ENCODE results near the gene TIMELESS. TPM values are rescaled to one million over a fixed set of nuclear protein-coding genes. Genes with fewer than 3 reads are reported as not detected.
"Not testable (repeated sequence)": the region's sequence is repeated elsewhere in the genome, so short reads cannot be mapped to it uniquely, and the experiment has no call there.

TIMELESS gene
- polyA plus RNA-seq, 2 of the 4 experiments (the other 2 are of a cell fraction) = 17.6 to 60.1 TPM

DNA sequence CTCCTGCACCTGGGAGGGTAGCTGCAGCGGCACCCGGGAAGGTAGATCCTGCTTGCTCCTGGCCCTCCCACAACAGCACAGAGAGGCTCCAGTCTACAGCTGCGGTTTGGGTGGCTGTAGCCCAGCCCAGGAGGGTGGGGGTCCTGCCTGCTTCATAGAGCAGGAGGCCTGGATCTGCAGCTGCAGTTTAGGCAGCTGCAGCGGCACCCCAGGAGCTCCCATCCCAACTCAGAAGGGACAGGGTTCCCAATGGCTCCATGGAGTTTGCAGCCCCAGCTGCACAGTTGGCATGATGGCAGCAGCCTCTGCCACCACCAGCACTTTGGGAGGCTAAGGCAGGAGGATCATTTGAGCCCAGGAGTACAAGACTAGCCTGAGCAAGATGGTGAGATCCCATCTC lies 38.5 kb downstream of the TIMELESS start (continued):
- TF ChIP-seq HOXB13 (CRISPR knock-in tag; IDR thresholded peaks at IDR 0.05; ENCODE audit: low read depth) (no peak), RARB (CRISPR knock-in tag; IDR thresholded peaks at IDR 0.05) (no peak), ZC3H11A (IDR thresholded peaks at IDR 0.05) (no peak)

DNA sequence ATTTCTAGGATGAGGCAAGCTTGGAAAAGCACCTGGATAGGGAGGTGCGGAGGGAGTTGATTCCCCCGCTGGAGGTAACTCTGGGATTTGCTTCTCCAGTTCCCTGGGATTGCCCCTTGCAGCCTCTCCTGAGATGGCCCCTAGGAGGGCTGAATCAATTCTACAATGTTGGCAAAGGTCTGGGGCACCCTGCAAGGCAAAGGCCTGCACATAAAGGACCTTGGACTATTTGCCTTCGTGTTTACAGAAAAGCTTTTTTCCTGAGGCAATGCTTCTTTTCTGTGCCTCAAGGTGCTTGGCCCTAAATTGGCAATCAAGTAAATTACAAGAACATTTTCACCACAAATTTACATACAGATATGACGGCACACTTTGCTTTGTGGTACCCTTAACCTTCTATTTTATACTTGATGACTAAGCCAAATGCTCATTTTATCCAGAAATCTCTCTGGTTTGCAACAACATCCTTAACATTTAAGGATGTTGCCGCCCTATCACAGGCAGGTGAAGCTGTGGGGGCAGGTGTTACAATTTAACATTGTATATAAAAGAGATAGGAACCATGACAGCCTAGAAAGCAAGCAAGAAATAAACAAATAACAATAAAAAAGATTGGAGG lies 40.3 kb downstream of the TIMELESS start:
- WGBS (ENCODE audit: missing lambda C conversion rate) = 84% methylated on average over 5 of the region's 5 CpGs
- ChIA-PET CTCF (interaction anchor here (0.6 to 1.2 kb wide), 3 partner anchors 27 to 165 kb away, joined by 3 to 4 read pairs (median 4); no protein-coding TSS in a partner anchor), POLR2A (no interaction called here)
- H3K4me2 ChIP-seq = no peak overlapping the region
- H3K9me3 ChIP-seq = no peaks in the 10 kb centered on the region
- TF ChIP-seq HOXA7 (CRISPR knock-in tag; IDR thresholded peaks at IDR 0.05) = no peak
- H3K4me3 ChIP-seq = no peak overlapping the region
- H3K27ac ChIP-seq = no peak overlapping the region
- no peak for FAIRE-seq
- H3K4me1 ChIP-seq = no peaks in the 10 kb centered on the region
- no peak for DNase-seq (ENCODE audit: low read depth in 1 of 2, low spot score in 1 of 2)
- ATAC-seq = no peak

DNA sequence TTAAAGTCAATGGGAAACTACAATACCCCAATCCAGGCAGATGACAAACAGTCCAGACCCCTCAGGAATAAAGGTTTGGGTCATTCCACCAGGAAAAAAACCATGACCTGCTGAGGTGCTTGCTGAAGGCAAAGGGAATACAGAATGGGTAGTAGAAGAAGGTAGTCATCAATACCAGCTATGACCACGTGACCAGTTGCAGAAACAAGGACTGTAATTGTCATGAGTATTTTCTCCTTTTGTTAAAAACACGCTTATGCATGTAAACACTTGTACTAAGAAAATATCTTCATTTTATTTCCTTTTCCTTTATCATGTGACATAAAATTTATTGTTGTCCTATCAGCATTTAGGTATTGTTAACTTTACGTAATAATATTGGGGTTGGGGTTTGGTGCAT lies 45.0 kb downstream of the TIMELESS start:
- POLR2A ChIA-PET; CTCF ChIA-PET; H3K27ac ChIP-seq; FAIRE-seq; H3K4me3 ChIP-seq; ATAC-seq; DNase-seq (ENCODE audit: low read depth in 1 of 2, low spot score in 1 of 2); H3K4me1 ChIP-seq; H3K9me3 ChIP-seq; H3K4me2 ChIP-seq: not testable (repeated sequence)
- TF ChIP-seq, protein P1, sequence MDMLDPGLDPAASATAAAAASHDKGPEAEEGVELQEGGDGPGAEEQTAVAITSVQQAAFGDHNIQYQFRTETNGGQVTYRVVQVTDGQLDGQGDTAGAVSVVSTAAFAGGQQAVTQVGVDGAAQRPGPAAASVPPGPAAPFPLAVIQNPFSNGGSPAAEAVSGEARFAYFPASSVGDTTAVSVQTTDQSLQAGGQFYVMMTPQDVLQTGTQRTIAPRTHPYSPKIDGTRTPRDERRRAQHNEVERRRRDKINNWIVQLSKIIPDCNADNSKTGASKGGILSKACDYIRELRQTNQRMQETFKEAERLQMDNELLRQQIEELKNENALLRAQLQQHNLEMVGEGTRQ (IDR thresholded peaks at IDR 0.05) = peak; percentile 44; the same call in 1 of the 2 replicates
- WGBS (ENCODE audit: missing lambda C conversion rate) = 58% methylated on average over 3 of the region's 3 CpGs

DNA sequence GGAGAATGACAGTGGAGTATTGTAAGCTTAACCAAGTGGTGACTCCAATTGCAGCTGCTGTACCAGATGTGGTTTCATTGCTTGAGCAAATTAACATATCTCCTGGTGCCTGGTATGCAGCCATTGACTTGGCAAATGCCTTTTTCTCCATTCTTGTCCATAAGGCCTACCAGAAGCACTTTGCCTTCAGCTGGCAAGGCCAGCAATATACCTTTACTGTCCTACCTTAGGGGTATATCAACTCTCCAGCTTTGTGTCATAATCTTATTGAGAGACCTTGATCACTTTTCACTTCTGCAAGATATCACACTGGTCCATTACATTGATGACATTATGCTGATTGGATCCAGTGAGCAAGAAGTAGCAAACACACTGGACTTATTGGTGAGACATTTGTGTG lies 47.6 kb downstream of the TIMELESS start:
- CTCF ChIA-PET; FAIRE-seq; H3K4me2 ChIP-seq; H3K27ac ChIP-seq; POLR2A ChIA-PET; H3K4me3 ChIP-seq; H3K4me1 ChIP-seq; ATAC-seq; DNase-seq (ENCODE audit: low read depth in 1 of 2, low spot score in 1 of 2): not testable (repeated sequence)
- peaks cover 13% of the 10 kb centered on the region; the same call in 2 of the 3 replicates for H3K9me3 ChIP-seq

DNA sequence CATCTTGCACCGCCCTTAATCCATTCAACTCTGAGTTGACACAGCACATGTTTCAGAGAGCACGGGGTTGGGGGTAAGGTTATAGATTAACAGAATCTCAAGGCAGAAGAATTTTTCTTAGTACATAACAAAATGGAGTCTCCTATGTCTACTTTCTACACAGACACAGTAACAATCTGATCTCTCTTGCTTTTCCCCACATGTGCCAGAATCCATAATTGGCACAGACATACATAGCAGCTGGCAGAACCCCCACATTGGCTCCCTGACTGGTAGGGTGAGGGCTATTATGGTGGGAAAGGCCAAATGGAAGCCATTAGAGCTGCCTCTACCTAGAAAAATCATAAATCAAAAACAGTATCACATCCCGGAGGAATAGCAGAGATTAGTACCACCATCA lies 48.1 kb downstream of the TIMELESS start:
- H3K4me2 ChIP-seq; CTCF ChIA-PET; H3K4me1 ChIP-seq; FAIRE-seq; ATAC-seq; POLR2A ChIA-PET; DNase-seq (ENCODE audit: low read depth in 1 of 2, low spot score in 1 of 2); H3K27ac ChIP-seq; H3K4me3 ChIP-seq: not testable (repeated sequence)
- 51% methylated on average over 2 of the region's 3 CpGs for WGBS (ENCODE audit: missing lambda C conversion rate)
- TF ChIP-seq HOXB13 (CRISPR knock-in tag; IDR thresholded peaks at IDR 0.05; ENCODE audit: low read depth) (peak; percentile 68; the same call in 1 of the 2 replicates), HOXB5 (CRISPR knock-in tag; IDR thresholded peaks at IDR 0.05) (peak; percentile 69; the same call in 1 of the 2 replicates), EHF (CRISPR knock-in tag; IDR thresholded peaks at IDR 0.05) (peak; percentile 65; the same call in 1 of the 2 replicates), FOXS1 (CRISPR knock-in tag; IDR thresholded peaks at IDR 0.05) (peak; percentile 22; the same call in 1 of the 2 replicates), ZSCAN20 (CRISPR knock-in tag; IDR thresholded peaks at IDR 0.05) (0 out of 2 replicates have a peak, but pooled peaks have one; percentile 24)
- peaks cover 13% of the 10 kb centered on the region; the same call in 2 of the 3 replicates for H3K9me3 ChIP-seq

DNA sequence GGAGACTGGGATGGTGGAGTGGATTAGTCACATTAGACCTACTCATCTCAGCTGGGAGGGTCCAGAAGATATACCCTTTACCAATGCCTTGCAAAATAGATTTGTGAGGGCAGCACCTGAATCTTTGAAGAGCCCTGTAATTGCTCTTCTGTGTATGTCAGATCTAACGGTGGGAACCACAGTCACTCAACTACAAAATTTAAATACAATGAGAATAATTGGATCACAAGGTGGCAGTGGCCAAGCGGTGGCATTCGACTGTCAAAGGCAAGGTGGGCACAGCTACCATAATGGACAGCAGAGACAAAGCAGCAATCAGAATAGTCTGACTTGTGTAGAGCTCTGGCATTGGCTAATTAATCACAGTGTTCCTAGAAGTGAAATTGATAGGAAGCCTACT lies 49.8 kb downstream of the TIMELESS start:
- H3K4me2 ChIP-seq; POLR2A ChIA-PET; H3K4me1 ChIP-seq; H3K4me3 ChIP-seq; H3K27ac ChIP-seq; DNase-seq (ENCODE audit: low read depth in 1 of 2, low spot score in 1 of 2); ATAC-seq; FAIRE-seq: not testable (repeated sequence)
- H3K9me3 ChIP-seq = peaks cover 13% of the 10 kb centered on the region; the same call in 2 of the 3 replicates
- 63% methylated on average over 3 of the region's 3 CpGs for WGBS (ENCODE audit: missing lambda C conversion rate)
- CTCF ChIA-PET = interaction anchor here (0.6 kb wide), 1 partner anchor 132 kb away, joined by 3 read pairs; no protein-coding TSS in a partner anchor

DNA sequence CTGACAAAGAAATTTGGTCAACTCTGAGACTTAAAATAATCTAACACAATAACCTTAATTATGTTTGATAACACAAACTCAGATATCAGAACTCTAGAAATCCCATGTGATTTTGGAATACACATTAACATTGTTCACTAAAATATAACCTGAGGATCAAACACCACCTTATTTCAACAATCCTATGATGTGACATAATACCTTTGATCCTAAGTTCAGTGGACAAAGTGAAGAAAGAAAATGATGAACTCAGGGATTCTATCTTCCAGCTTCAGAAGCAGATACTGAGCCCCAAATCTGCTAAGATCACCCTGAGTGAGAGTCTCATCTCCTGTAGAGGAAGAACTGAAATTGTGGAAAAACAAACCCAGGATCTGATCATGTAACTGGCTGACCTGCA lies 50.9 kb downstream of the TIMELESS start:
- Histone ChIP-seq H3K4me2 (no peak overlapping the region), H3K9me3 (peaks cover 18% of the 10 kb centered on the region; the same call in 2 of the 3 replicates), H3K27ac (no peak overlapping the region), H3K4me1 (no peaks in the 10 kb centered on the region), H3K4me3 (no peak overlapping the region)
- ATAC-seq (no peak), FAIRE-seq (no peak), DNase-seq (ENCODE audit: low read depth in 1 of 2, low spot score in 1 of 2) (no peak)
- CTCF ChIA-PET = interaction anchor here (0.6 kb wide), 1 partner anchor 67 kb away, joined by 3 read pairs; no protein-coding TSS in a partner anchor
- TF ChIP-seq RCOR1 (IDR thresholded peaks at IDR 0.05; ENCODE audit: low read depth, low read length) (no peak), ZNF302 (CRISPR knock-in tag; IDR thresholded peaks at IDR 0.05) (no peak), HDAC2 (IDR thresholded peaks at IDR 0.05) (no peak), EHMT2 (IDR thresholded peaks at IDR 0.05; ENCODE audit: low read depth) (no peak), NPAS2 (CRISPR knock-in tag; IDR thresholded peaks at IDR 0.05; ENCODE audit: borderline replicate concordance) (no peak), SMC3 (IDR thresholded peaks at IDR 0.05) (no peak)
- TF ChIP-seq, protein P2, sequence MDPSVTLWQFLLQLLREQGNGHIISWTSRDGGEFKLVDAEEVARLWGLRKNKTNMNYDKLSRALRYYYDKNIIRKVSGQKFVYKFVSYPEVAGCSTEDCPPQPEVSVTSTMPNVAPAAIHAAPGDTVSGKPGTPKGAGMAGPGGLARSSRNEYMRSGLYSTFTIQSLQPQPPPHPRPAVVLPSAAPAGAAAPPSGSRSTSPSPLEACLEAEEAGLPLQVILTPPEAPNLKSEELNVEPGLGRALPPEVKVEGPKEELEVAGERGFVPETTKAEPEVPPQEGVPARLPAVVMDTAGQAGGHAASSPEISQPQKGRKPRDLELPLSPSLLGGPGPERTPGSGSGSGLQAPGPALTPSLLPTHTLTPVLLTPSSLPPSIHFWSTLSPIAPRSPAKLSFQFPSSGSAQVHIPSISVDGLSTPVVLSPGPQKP (IDR thresholded peaks at IDR 0.05; ENCODE audit: low read depth, low read length) = no peak
- POLR2A ChIA-PET = interaction anchor here (0.7 kb wide), 1 partner anchor 35 kb away, joined by 3 read pairs; no protein-coding TSS in a partner anchor

All from A549 (cell line).